HepG2 (cell line): ENCODE measurements around the gene DPYSL3. TPM values are rescaled to one million over a fixed set of nuclear protein-coding genes. Genes with fewer than 3 reads are reported as not detected.

Experiments used
- ATAC-seq: fragments of 200-7000 bp; cut with Tn5 transposase; 3 replicates; pipeline ENCODE4 v1.9.1; 2020; ENCODE audit warnings: mild to moderate bottlenecking, moderate library complexity
- BruUV-seq: library from RNA; stranded (reverse); fragments of 400-500 nt; replicated peaks from 2 replicates; lab custom pipeline; 2021; lab: Mats Ljungman, UMichigan
- CTCF ChIA-PET: fragments of 300-600 bp; formaldehyde crosslinking; extraction: SDS; loops from one replicate; lab custom pipeline; 2021; ENCODE audit warnings: low total read pairs, inconsistent platforms, low intra/inter-chr PET ratio; lab: Yijun Ruan, JAX
- POLR2A ChIA-PET: fragments of 350-600 bp; sonication (Branson Sonifier 250); formaldehyde crosslinking; loops from one replicate; lab custom pipeline; 2020; ENCODE audit warnings: antibody characterized with exemption, inconsistent platforms; lab: Yijun Ruan, JAX
- DNase-seq: peaks from one replicate; pipeline ENCODE4 v3.0.0-alpha.2; 2015; ENCODE audit warnings: low spot score
- FAIRE-seq: peaks from 3 replicates; lab custom pipeline; 2011; peaks lifted over from hg19 to GRCh38; lab: Jason Lieb, UNC
- H2AFZ ChIP-seq: one replicate; pipeline ENCODE4 v1.6.1; 2011; ENCODE audit warnings: low read length, inconsistent platforms
- H3K27ac ChIP-seq: fragments of 300-600 bp; 3 replicates; pipeline ENCODE4 v1.8.0; 2011; ENCODE audit warnings: mixed run types, mild to moderate bottlenecking, mixed read lengths, low read length, inconsistent platforms; ENCODE audit not compliant: insufficient read depth; ENCODE audit errors: extremely low read length
- H3K27me3 ChIP-seq, 2 experiments: fragments of 200-600 bp in 1 of 2; 2 replicates in 1 of 2; 3 replicates in 1 of 2; pipeline versions ENCODE4 v1.6.0 to v1.8.0; 2011; ENCODE audit warnings: low read length in 2 of 2, mild to moderate bottlenecking in 2 of 2, moderate library complexity in 2 of 2, inconsistent platforms in 1 of 2; ENCODE audit not compliant: insufficient read depth in 2 of 2, control insufficient read depth in 1 of 2
- H3K36me3 ChIP-seq, 2 experiments: fragments of 200-600 bp in 1 of 2; replicated peaks in 1 of 2; 2 replicates in 1 of 2; 3 replicates in 1 of 2; pipeline versions ENCODE4 v1.5.1 to v1.8.0; 2011; ENCODE audit warnings: low read length in 2 of 2, inconsistent platforms in 1 of 2; ENCODE audit not compliant: insufficient read depth in 2 of 2, control insufficient read depth in 1 of 2
- H3K4me1 ChIP-seq: 2 replicates; pipeline ENCODE4 v1.5.1; 2012; ENCODE audit warnings: low read length, inconsistent platforms; ENCODE audit not compliant: insufficient read depth
- H3K4me2 ChIP-seq: 2 replicates; pipeline ENCODE4 v1.6.0; 2011; ENCODE audit warnings: low read depth, low read length, inconsistent platforms
- H3K4me3 ChIP-seq, 3 experiments: fragments of 200-600 bp in 1 of 3; sonication (generic), shearing (Covaris generic) in 1 of 3; replicated peaks in 1 of 3; 2 replicates each; pipeline ENCODE4 v1.5.1; 2011 to 2016; ENCODE audit warnings: low read length in 3 of 3, inconsistent platforms in 2 of 3, low read depth in 2 of 3, mild to moderate bottlenecking in 2 of 3, control low read depth in 1 of 3, mixed read lengths in 1 of 3; ENCODE audit not compliant: insufficient read depth in 1 of 3
- H3K79me2 ChIP-seq: one replicate; pipeline ENCODE4 v1.6.1; 2011; ENCODE audit warnings: low read length, inconsistent platforms; ENCODE audit not compliant: insufficient read depth
- H3K9ac ChIP-seq: 2 replicates; pipeline ENCODE4 v1.6.0; 2011; ENCODE audit warnings: mild to moderate bottlenecking, low read depth, low read length, inconsistent platforms; ENCODE audit not compliant: insufficient read depth
- H3K9me3 ChIP-seq: 2 replicates; pipeline ENCODE4 v1.5.1; 2012; ENCODE audit warnings: mild to moderate bottlenecking, low read length
- H4K20me1 ChIP-seq: 2 replicates; pipeline ENCODE4 v1.6.0; 2011; ENCODE audit warnings: inconsistent platforms, mild to moderate bottlenecking, low read length, moderate library complexity; ENCODE audit not compliant: insufficient read depth
- CBFB ChIP-seq: sonication (generic); formaldehyde crosslinking; IDR thresholded peaks from 2 replicates; pipeline ENCODE4 v1.4.0; 2020; ENCODE audit warnings: missing genetic modification reagents
- ESRRA ChIP-seq: sonication (generic); formaldehyde crosslinking; IDR thresholded peaks from 2 replicates; pipeline ENCODE4 v1.5.1; 2020; ENCODE audit warnings: mild to moderate bottlenecking, low read depth, missing genetic modification reagents
- GTF2F1 ChIP-seq: fragments of 150-350 bp; IDR thresholded peaks from 2 replicates; pipeline ENCODE4 v1.6.1; 2014; ENCODE audit warnings: low read length
- HDAC1 ChIP-seq: sonication (generic); formaldehyde crosslinking; IDR thresholded peaks from 2 replicates; pipeline ENCODE4 v1.5.1; 2020; ENCODE audit warnings: mild to moderate bottlenecking, missing genetic modification reagents
- JUND ChIP-seq: sonication (generic); formaldehyde crosslinking; IDR thresholded peaks from 2 replicates; pipeline ENCODE4 v1.8.0; 2022; ENCODE audit warnings: mild to moderate bottlenecking, missing genetic modification reagents
- KDM2A ChIP-seq: sonication (generic); formaldehyde crosslinking; IDR thresholded peaks from 2 replicates; pipeline ENCODE4 v1.4.0; 2020; ENCODE audit warnings: low read depth, missing genetic modification reagents, borderline replicate concordance
- KLF9 ChIP-seq: IDR thresholded peaks from 2 replicates; pipeline ENCODE4 v1.6.1; 2016; ENCODE audit warnings: low read depth
- MTF2 ChIP-seq: sonication (generic); formaldehyde crosslinking; IDR thresholded peaks from 2 replicates; pipeline ENCODE4 v1.5.0; 2020; ENCODE audit warnings: missing genetic modification reagents, borderline replicate concordance
- PHF8 ChIP-seq: sonication (generic); formaldehyde crosslinking; IDR thresholded peaks from 2 replicates; pipeline ENCODE4 v1.5.0; 2020; ENCODE audit warnings: missing genetic modification reagents
- RAD51 ChIP-seq: fragments of 450-650 bp; IDR thresholded peaks from 2 replicates; pipeline ENCODE4 v1.6.1; 2016; ENCODE audit warnings: borderline replicate concordance
- RFXAP ChIP-seq: sonication (generic); formaldehyde crosslinking; IDR thresholded peaks from 2 replicates; pipeline ENCODE4 v1.4.0; 2020; ENCODE audit warnings: missing genetic modification reagents, borderline replicate concordance
- ZEB1 ChIP-seq: IDR thresholded peaks from 2 replicates; pipeline ENCODE4 v1.6.1; 2012; ENCODE audit warnings: mild to moderate bottlenecking, low read depth, inconsistent platforms; ENCODE audit not compliant: insufficient replicate concordance
- ZNF260 ChIP-seq: sonication (generic); formaldehyde crosslinking; IDR thresholded peaks from 2 replicates; pipeline ENCODE4 v1.4.0; 2020; ENCODE audit warnings: missing genetic modification reagents, low read depth, mild to moderate bottlenecking, borderline replicate concordance
- ZNF672 ChIP-seq: sonication (generic); formaldehyde crosslinking; IDR thresholded peaks from 2 replicates; pipeline ENCODE4 v1.8.1; 2022; ENCODE audit warnings: missing genetic modification reagents
- ZNF709 ChIP-seq: sonication (generic); formaldehyde crosslinking; IDR thresholded peaks from 2 replicates; pipeline ENCODE4 v1.5.0; 2020; ENCODE audit warnings: mild to moderate bottlenecking, missing genetic modification reagents
- ZSCAN30 ChIP-seq: sonication (generic); formaldehyde crosslinking; IDR thresholded peaks from 2 replicates; pipeline ENCODE4 v1.5.0; 2020; ENCODE audit warnings: mild to moderate bottlenecking, missing genetic modification reagents
- WGBS: methylation state at CpG from one replicate; pipeline ENCODE4 v1.1.6; 2017; ENCODE audit warnings: low lambda C conversion rate; 5-methylcytosine and 5-hydroxymethylcytosine counted together
- in situ Hi-C: cut with HindIII; loops from 2 replicates; pipeline ENCODE4 v1.10.0; 2017; ENCODE audit warnings: low pct_unique_long_range_greater_than_20kb; ENCODE audit not compliant: extremely low pct_ligation_motif_present
- intact Hi-C: fragments of 100-400 bp; cut with micrococcal nuclease; formaldehyde crosslinking; loops from one replicate; pipeline ENCODE4 v1.10.0; 2022; ENCODE audit not compliant: unreplicated experiment
- polyA plus RNA-seq, 8 experiments: library from polyadenylated mRNA; depleted of rRNA in 3 of 8; stranded (reverse) in 7 of 8; unstranded in 1 of 8; fragments of >200 nt; fragmentation: Illumina TruSeq in 4 of 8; extraction: Trizol in 4 of 8; gene quantifications; 2 replicates each; pipeline versions ENCODE4 v1.2.1 to v1.2.3, GENCODE V29; 2011 to 2016; ENCODE audit warnings: low read depth in 4 of 8, missing spikeins in 1 of 8, mixed read lengths in 1 of 8; ENCODE audit not compliant: insufficient read depth in 1 of 8
- total RNA-seq, 5 experiments: library from RNA; depleted of rRNA; stranded (reverse); fragments of >200 nt; fragmentation: Illumina TruSeq; extraction: Trizol; gene quantifications; 2 replicates each; pipeline ENCODE4 v1.2.3, GENCODE V29; 2016; ENCODE audit warnings: low read depth in 1 of 5
- TF ChIP-seq, protein P1 (sequence below): IDR thresholded peaks from 2 replicates; pipeline ENCODE4 v1.6.1; 2018; ENCODE audit warnings: missing genetic modification reagents
- TF ChIP-seq, protein P2 (sequence below): sonication (generic); formaldehyde crosslinking; IDR thresholded peaks from 2 replicates; pipeline ENCODE4 v1.4.0; 2020; ENCODE audit warnings: mild to moderate bottlenecking, missing genetic modification reagents
- TF ChIP-seq, protein P3 (sequence below): sonication (generic); formaldehyde crosslinking; IDR thresholded peaks from 2 replicates; pipeline ENCODE4 v1.4.0; 2020; ENCODE audit warnings: missing genetic modification reagents

DPYSL3 gene
- total and polyA plus RNA-seq, 2 of the 13 experiments (the other 11 are each of a cell fraction or from before 2014, with no cell fraction given): 0.08 to 0.15 TPM

DNA sequence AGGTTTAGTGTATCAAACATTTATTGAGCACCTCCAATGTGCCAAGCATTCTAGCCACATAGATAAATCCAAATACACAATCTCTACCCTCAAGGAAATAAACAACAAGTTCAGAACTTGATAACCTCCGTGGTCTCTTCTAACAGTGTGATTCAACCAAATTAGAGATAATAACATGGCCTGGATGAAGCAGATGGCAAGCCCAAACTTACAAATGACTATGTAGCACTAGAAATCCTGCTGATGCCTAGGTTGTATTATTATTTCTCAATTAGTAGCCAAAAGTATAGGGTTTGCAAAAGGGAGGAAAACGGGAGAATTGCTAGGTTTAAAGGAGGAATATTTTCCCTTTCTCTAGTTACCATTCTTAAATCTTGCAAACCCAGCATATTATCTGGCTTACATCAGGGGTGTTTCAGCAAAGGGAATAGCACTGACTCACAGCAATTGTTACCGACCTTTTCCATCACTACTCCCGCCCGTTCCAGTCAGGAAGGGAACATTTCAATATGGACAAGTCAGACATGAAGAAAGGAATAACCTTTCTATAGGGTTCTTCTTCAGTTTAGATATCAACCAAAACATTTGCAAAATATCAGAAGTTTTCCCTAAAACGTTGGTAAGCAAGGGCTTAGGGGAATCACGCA, 2.3 kb downstream of the DPYSL3 start:
- TF ChIP-seq ZEB1: no peak
- TF ChIP-seq KDM2A: no peak
- no peak for TF ChIP-seq ZSCAN30
- no peak for TF ChIP-seq ZNF709
- TF ChIP-seq KLF9 (CRISPR knock-in tag): no peak
- no peak for TF ChIP-seq RFXAP (CRISPR knock-in tag)
- no peak for TF ChIP-seq ESRRA
- no peak for TF ChIP-seq PHF8 (CRISPR knock-in tag)
- TF ChIP-seq RAD51: no peak
- no peak for TF ChIP-seq GTF2F1
- no peak for TF ChIP-seq CBFB (CRISPR knock-in tag)
- Histone ChIP-seq H3K27me3 (peaks cover 0 to 23% of the 10 kb centered on the region in 2 experiments; a peak in 3 of 5 replicates), H3K4me1 (no peaks in the 10 kb centered on the region), H3K9ac (no peak overlapping the region), H4K20me1 (no peaks in the 10 kb centered on the region), H3K4me3 (no peak overlapping the region), H3K4me2 (no peak overlapping the region), H3K36me3 (no peaks in the 10 kb centered on the region), H3K27ac (no peak overlapping the region), H2AFZ (no peak overlapping the region), H3K9me3 (no peaks in the 10 kb centered on the region), H3K79me2 (no peaks in the 10 kb centered on the region)
- 5% methylated on average over 7 of the region's 7 CpGs for WGBS
- ChIA-PET CTCF (no interaction called here), POLR2A (no interaction called here)
- DNase-seq: no peak
- no peak for ATAC-seq
- intact Hi-C loops (no loop called here), in situ Hi-C loops (no loop called here)
- no TSS peak for BruUV-seq
- FAIRE-seq: no peak

DNA sequence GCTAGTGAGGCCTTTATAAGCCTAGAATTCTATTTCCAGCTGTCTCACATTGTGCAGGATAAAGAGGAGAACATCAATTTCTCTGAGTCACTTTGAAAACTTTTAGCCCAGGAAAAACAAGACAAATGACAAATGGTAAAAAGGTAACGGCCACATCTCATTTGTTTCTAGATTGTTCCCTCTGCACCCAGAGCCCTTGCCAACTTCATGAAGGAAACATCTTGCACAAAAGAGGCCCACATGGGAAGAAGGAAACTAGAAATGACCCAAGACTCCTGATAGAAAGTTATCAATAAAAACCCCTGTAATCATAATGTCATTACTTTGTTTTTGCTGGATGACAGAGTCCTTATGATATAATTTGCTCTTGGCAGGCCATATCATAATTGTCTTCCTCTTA, 5.3 kb downstream of the DPYSL3 start:
- Histone ChIP-seq H3K4me2 (no peak overlapping the region), H3K36me3 (no peaks in the 10 kb centered on the region), H3K9me3 (no peaks in the 10 kb centered on the region), H3K9ac (no peak overlapping the region), H2AFZ (no peak overlapping the region), H3K4me1 (no peaks in the 10 kb centered on the region), H3K27me3 (peaks cover 0 to 10% of the 10 kb centered on the region in 2 experiments; a peak in 3 of 5 replicates), H3K4me3 (no peak overlapping the region), H3K27ac (no peak overlapping the region), H4K20me1 (no peaks in the 10 kb centered on the region), H3K79me2 (no peaks in the 10 kb centered on the region)
- ATAC-seq (no peak), FAIRE-seq (no peak), DNase-seq (no peak)
- CTCF ChIA-PET: no interaction called here
- POLR2A ChIA-PET: no interaction called here
- in situ Hi-C loops: no loop called here
- 7% methylated on average over 1 of the region's 1 CpG for WGBS
- intact Hi-C loops: no loop called here
- BruUV-seq: no TSS peak
- no peak for TF ChIP-seq JUND (CRISPR knock-in tag)
- TF ChIP-seq ESRRA: no peak
- TF ChIP-seq, protein P1, sequence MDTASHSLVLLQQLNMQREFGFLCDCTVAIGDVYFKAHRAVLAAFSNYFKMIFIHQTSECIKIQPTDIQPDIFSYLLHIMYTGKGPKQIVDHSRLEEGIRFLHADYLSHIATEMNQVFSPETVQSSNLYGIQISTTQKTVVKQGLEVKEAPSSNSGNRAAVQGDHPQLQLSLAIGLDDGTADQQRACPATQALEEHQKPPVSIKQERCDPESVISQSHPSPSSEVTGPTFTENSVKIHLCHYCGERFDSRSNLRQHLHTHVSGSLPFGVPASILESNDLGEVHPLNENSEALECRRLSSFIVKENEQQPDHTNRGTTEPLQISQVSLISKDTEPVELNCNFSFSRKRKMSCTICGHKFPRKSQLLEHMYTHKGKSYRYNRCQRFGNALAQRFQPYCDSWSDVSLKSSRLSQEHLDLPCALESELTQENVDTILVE: no peak
- no peak for TF ChIP-seq HDAC1 (CRISPR knock-in tag)
- TF ChIP-seq, protein P2, sequence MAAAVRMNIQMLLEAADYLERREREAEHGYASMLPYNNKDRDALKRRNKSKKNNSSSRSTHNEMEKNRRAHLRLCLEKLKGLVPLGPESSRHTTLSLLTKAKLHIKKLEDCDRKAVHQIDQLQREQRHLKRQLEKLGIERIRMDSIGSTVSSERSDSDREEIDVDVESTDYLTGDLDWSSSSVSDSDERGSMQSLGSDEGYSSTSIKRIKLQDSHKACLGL (CRISPR knock-in tag): no peak
- no peak for TF ChIP-seq ZNF260 (CRISPR knock-in tag)
- TF ChIP-seq, protein P3, sequence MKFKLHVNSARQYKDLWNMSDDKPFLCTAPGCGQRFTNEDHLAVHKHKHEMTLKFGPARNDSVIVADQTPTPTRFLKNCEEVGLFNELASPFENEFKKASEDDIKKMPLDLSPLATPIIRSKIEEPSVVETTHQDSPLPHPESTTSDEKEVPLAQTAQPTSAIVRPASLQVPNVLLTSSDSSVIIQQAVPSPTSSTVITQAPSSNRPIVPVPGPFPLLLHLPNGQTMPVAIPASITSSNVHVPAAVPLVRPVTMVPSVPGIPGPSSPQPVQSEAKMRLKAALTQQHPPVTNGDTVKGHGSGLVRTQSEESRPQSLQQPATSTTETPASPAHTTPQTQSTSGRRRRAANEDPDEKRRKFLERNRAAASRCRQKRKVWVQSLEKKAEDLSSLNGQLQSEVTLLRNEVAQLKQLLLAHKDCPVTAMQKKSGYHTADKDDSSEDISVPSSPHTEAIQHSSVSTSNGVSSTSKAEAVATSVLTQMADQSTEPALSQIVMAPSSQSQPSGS: no peak
- TF ChIP-seq ZNF672 (CRISPR knock-in tag): no peak
- no peak for TF ChIP-seq MTF2 (CRISPR knock-in tag)
